IMR-90 (cell line): ENCODE results near the gene KRT36. TPM values are rescaled to one million over a fixed set of nuclear protein-coding genes. Genes with fewer than 3 reads are reported as not detected.

Experiments used
- ATAC-seq: fragments of 200-7000 bp; cut with Tn5 transposase; 2 replicates; pipeline ENCODE4 v1.9.1; 2020; ENCODE audit warnings: low read depth, mild to moderate bottlenecking, moderate library complexity
- BruUV-seq: library from RNA; stranded (reverse); fragments of 400-500 nt; replicated peaks from 2 replicates; lab custom pipeline; 2021; lab: Mats Ljungman, UMichigan
- CTCF ChIA-PET: fragments of 300-600 bp; formaldehyde crosslinking; extraction: SDS; loops from one replicate; lab custom pipeline; 2021; ENCODE audit warnings: antibody characterized with exemption; lab: Yijun Ruan, JAX
- POLR2A ChIA-PET: fragments of 300-600 bp; sonication (Branson Sonifier 250); formaldehyde crosslinking; loops from one replicate; lab custom pipeline; 2022; ENCODE audit warnings: antibody characterized with exemption; ENCODE audit not compliant: unreplicated experiment; lab: Charles Lee
- DNase-seq: peaks from one replicate; pipeline ENCODE4 v3.0.0; 2013
- H2AFZ ChIP-seq: replicated peaks from 2 replicates; pipeline ENCODE3; 2013; ENCODE audit warnings: low read length, mild to moderate bottlenecking; ENCODE audit not compliant: poor library complexity
- H2AK5ac ChIP-seq: 2 replicates; pipeline ENCODE4 v1.6.1; 2013; ENCODE audit warnings: low read depth, low read length, inconsistent platforms
- H2AK9ac ChIP-seq: replicated peaks from 2 replicates; pipeline ENCODE3; 2013; ENCODE audit warnings: mild to moderate bottlenecking, low read depth, low read length, moderate library complexity; ENCODE audit not compliant: poor library complexity
- H2BK120ac ChIP-seq: 2 replicates; pipeline ENCODE4 v1.6.1; 2013; ENCODE audit warnings: low read depth, low read length, inconsistent platforms
- H2BK15ac ChIP-seq: 3 replicates; pipeline ENCODE4 v1.6.1; 2013; ENCODE audit warnings: low read depth, low read length, inconsistent platforms
- H2BK20ac ChIP-seq: 2 replicates; pipeline ENCODE4 v1.6.1; 2013; ENCODE audit warnings: low read depth, mild to moderate bottlenecking, inconsistent platforms, low read length, moderate library complexity
- H2BK5ac ChIP-seq: 2 replicates; pipeline ENCODE4 v1.6.1; 2013; ENCODE audit warnings: mild to moderate bottlenecking, low read depth, low read length, inconsistent platforms; ENCODE audit not compliant: poor library complexity, severe bottlenecking
- H3K14ac ChIP-seq: replicated peaks from 2 replicates; pipeline ENCODE4 v1.6.1; 2013; ENCODE audit warnings: low read depth, low read length, inconsistent platforms
- H3K18ac ChIP-seq: 2 replicates; pipeline ENCODE4 v1.6.1; 2013; ENCODE audit warnings: low read depth, low read length, control low read depth
- H3K23ac ChIP-seq: 2 replicates; pipeline ENCODE4 v1.6.1; 2013; ENCODE audit warnings: low read depth, low read length, inconsistent platforms
- H3K27ac ChIP-seq: 2 replicates; pipeline ENCODE4 v1.5.1; 2013; ENCODE audit warnings: mild to moderate bottlenecking, control low read depth, low read length; ENCODE audit not compliant: insufficient read depth
- H3K27me3 ChIP-seq: 2 replicates; pipeline ENCODE4 v1.6.1; 2013; ENCODE audit warnings: low read length; ENCODE audit not compliant: control insufficient read depth, insufficient read depth
- H3K36me3 ChIP-seq: 2 replicates; pipeline ENCODE4 v1.6.1; 2013; ENCODE audit warnings: low read length, mixed read lengths; ENCODE audit not compliant: control insufficient read depth, insufficient read depth
- H3K4ac ChIP-seq: 2 replicates; pipeline ENCODE4 v1.6.1; 2013; ENCODE audit warnings: low read depth, low read length, inconsistent platforms
- H3K4me1 ChIP-seq: 2 replicates; pipeline ENCODE4 v1.6.1; 2013; ENCODE audit warnings: low read length, mixed read lengths; ENCODE audit not compliant: control insufficient read depth, insufficient read depth
- H3K4me2 ChIP-seq: 2 replicates; pipeline ENCODE4 v1.6.1; 2013; ENCODE audit warnings: low read depth, mild to moderate bottlenecking, control low read depth, low read length, moderate library complexity
- H3K4me3 ChIP-seq: 2 replicates; pipeline ENCODE4 v1.5.1; 2013; ENCODE audit warnings: low read depth, mild to moderate bottlenecking, control low read depth, low read length, moderate library complexity; ENCODE audit not compliant: insufficient read depth
- H3K56ac ChIP-seq: 2 replicates; pipeline ENCODE4 v1.6.1; 2013; ENCODE audit warnings: low read length, inconsistent platforms; ENCODE audit not compliant: insufficient read depth; ENCODE audit errors: extremely low read depth
- H3K79me1 ChIP-seq, 2 experiments: 2 replicates each; pipeline ENCODE4 v1.6.1; 2013; ENCODE audit warnings: low read length in 2 of 2, inconsistent platforms in 1 of 2, low read depth in 1 of 2
- H3K9ac ChIP-seq: 2 replicates; pipeline ENCODE4 v1.6.1; 2013; ENCODE audit warnings: low read depth, low read length, control low read depth
- H3K9me1 ChIP-seq: 2 replicates; pipeline ENCODE4 v1.6.1; 2013; ENCODE audit warnings: low read length, inconsistent platforms; ENCODE audit not compliant: insufficient read depth
- H3K9me3 ChIP-seq: 2 replicates; pipeline ENCODE4 v1.6.1; 2013; ENCODE audit warnings: low read length; ENCODE audit not compliant: control insufficient read depth, insufficient read depth
- H4K20me1 ChIP-seq: 2 replicates; pipeline ENCODE4 v1.6.1; 2013; ENCODE audit warnings: low read length, inconsistent platforms; ENCODE audit not compliant: insufficient read depth
- H4K5ac ChIP-seq: 2 replicates; pipeline ENCODE4 v1.6.1; 2013; ENCODE audit warnings: mild to moderate bottlenecking, low read depth, low read length, control low read depth
- H4K8ac ChIP-seq, 2 experiments: 2 replicates each; pipeline ENCODE4 v1.6.1; 2013; ENCODE audit warnings: low read depth in 2 of 2, low read length in 2 of 2, control low read depth in 1 of 2, inconsistent platforms in 1 of 2
- H4K91ac ChIP-seq: 2 replicates; pipeline ENCODE4 v1.6.1; 2013; ENCODE audit warnings: low read depth, low read length, inconsistent platforms; ENCODE audit not compliant: insufficient read depth
- BHLHE40 ChIP-seq: fragments of 150-350 bp; IDR thresholded peaks from 2 replicates; pipeline ENCODE4 v1.6.1; 2016; ENCODE audit warnings: mild to moderate bottlenecking, low read depth, low read length
- CEBPB ChIP-seq: IDR thresholded peaks from 2 replicates; pipeline ENCODE4 v1.6.1; 2012; ENCODE audit warnings: low read depth, low read length, improper control_type of control experiment
- CHD1 ChIP-seq: IDR thresholded peaks from 2 replicates; pipeline ENCODE4 v1.6.1; 2012; ENCODE audit warnings: low read depth, low read length, improper control_type of control experiment
- FOS ChIP-seq: fragments of 150-350 bp; IDR thresholded peaks from 2 replicates; pipeline ENCODE4 v1.6.1; 2016; ENCODE audit warnings: low read depth, low read length
- MAFK ChIP-seq: IDR thresholded peaks from 2 replicates; pipeline ENCODE4 v1.6.1; 2012; ENCODE audit warnings: low read depth, low read length, improper control_type of control experiment
- MAZ ChIP-seq: IDR thresholded peaks from 2 replicates; pipeline ENCODE4 v1.6.1; 2012; ENCODE audit warnings: low read depth, mild to moderate bottlenecking, low read length, improper control_type of control experiment, moderate library complexity, borderline replicate concordance
- MXI1 ChIP-seq: IDR thresholded peaks from 2 replicates; pipeline ENCODE4 v1.6.1; 2012; ENCODE audit warnings: low read depth, mild to moderate bottlenecking, low read length, moderate library complexity, borderline replicate concordance
- NFE2L2 ChIP-seq: fragments of 150-350 bp; IDR thresholded peaks from 2 replicates; pipeline ENCODE4 v1.6.1; 2016; ENCODE audit warnings: low read depth, mild to moderate bottlenecking, low read length
- POLR2A ChIP-seq: IDR thresholded peaks from 2 replicates; pipeline ENCODE4 v1.6.1; 2012; ENCODE audit warnings: mild to moderate bottlenecking, low read depth, low read length
- RAD21 ChIP-seq: IDR thresholded peaks from 2 replicates; pipeline ENCODE4 v1.6.1; 2012; ENCODE audit warnings: low read length, improper control_type of control experiment
- RCOR1 ChIP-seq: IDR thresholded peaks from 2 replicates; pipeline ENCODE4 v1.6.1; 2012; ENCODE audit warnings: mild to moderate bottlenecking, low read length, improper control_type of control experiment; ENCODE audit not compliant: insufficient replicate concordance
- RFX5 ChIP-seq: IDR thresholded peaks from 2 replicates; pipeline ENCODE4 v1.8.0; 2012; ENCODE audit warnings: low read depth, mild to moderate bottlenecking, low read length, moderate library complexity
- SMC3 ChIP-seq: fragments of 150-350 bp; IDR thresholded peaks from 2 replicates; pipeline ENCODE4 v1.6.1; 2016; ENCODE audit warnings: low read depth, mild to moderate bottlenecking, antibody characterized with exemption, low read length, moderate library complexity
- WGBS, 2 experiments: methylation state at CpG; one replicate each; pipeline versions ENCODE4 v1.1.5 to v1.1.7; 2013; ENCODE audit warnings: missing lambda C conversion rate in 2 of 2; ENCODE audit not compliant: insufficient read length in 1 of 2; ENCODE audit errors: extremely low coverage in 2 of 2; 5-methylcytosine and 5-hydroxymethylcytosine counted together
- dilution Hi-C: fragments of 300-500 bp; cut with HindIII; formaldehyde crosslinking; loops from one replicate; pipeline ENCODE4 v1.14.3; 2018; ENCODE audit warnings: low sequenced_read_pairs; ENCODE audit not compliant: unreplicated experiment
- in situ Hi-C: fragments of 300-500 bp; cut with MboI; formaldehyde crosslinking; loops from 3 replicates; pipeline ENCODE4 v1.14.3; 2019; ENCODE audit warnings: low sequenced_read_pairs, inconsistent platforms, mixed read lengths
- intact Hi-C: fragments of 100-400 bp; cut with micrococcal nuclease; formaldehyde crosslinking; loops from 2 replicates; pipeline ENCODE4 v1.10.0; 2022
- polyA plus RNA-seq, 3 experiments: library from polyadenylated mRNA; depleted of rRNA; stranded (reverse); fragments of >200 nt; gene quantifications; 2 replicates each; pipeline ENCODE4 v1.2.3, GENCODE V29; 2012; ENCODE audit warnings: low replicate concordance in 1 of 3
- total RNA-seq: library from RNA; depleted of rRNA; stranded (reverse); fragments of >200 nt; gene quantifications from 2 replicates; pipeline ENCODE4 v1.2.3, GENCODE V29; 2012
- TF ChIP-seq, protein P1 (sequence below): conservative IDR thresholded peaks from 2 replicates; pipeline ENCODE4 v1.5.1; 2012; ENCODE audit warnings: mild to moderate bottlenecking, low read depth, low read length, improper control_type of control experiment
- TF ChIP-seq, protein P2 (sequence below): fragments of 150-350 bp; IDR thresholded peaks from 2 replicates; pipeline ENCODE4 v1.6.1; 2017; ENCODE audit warnings: mild to moderate bottlenecking, antibody characterized with exemption, low read length, low read depth
- TF ChIP-seq, protein P3 (sequence below): fragments of 150-350 bp; IDR thresholded peaks from 2 replicates; pipeline ENCODE4 v1.6.1; 2016; ENCODE audit warnings: low read depth, mild to moderate bottlenecking, low read length, moderate library complexity, borderline replicate concordance

KRT36 gene
- total and polyA plus RNA-seq, 2 of the 4 experiments (the other 2 are of a cell fraction) = not detected

DNA sequence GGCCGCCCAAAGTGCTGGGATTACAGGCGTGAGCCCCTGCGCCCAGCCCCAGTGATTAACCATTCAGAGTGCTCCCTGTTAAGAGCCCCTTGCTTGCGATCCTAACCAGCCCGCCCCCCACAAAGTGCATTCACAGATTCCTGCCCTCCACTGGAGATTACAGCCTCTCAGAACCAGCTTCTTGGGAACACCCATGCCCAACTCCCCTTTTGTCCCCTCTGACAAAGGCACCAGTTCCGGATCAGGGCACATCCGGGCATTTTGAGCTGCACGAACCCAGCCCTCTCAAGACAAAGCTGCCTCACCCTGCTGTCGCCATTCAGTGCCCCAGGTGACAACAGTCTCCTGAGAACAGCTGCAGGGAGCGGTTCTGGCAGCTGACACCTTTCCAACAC, 39.2 kb upstream of the KRT36 start:
- H3K79me1 ChIP-seq = no peaks in the 10 kb centered on the region
- no peak overlapping the region for H3K27ac ChIP-seq
- no peak overlapping the region for H4K5ac ChIP-seq
- H3K4me3 ChIP-seq = no peak overlapping the region
- no peak overlapping the region for H2AFZ ChIP-seq
- no peak for DNase-seq
- peak overlapping the region; percentile 60; the same call in 1 of the 2 replicates for H3K4ac ChIP-seq
- WGBS, 2 experiments = 95% methylated on average over 6 of the region's 10 CpGs; no CpG with 5 or more reads in 1 of the 2 experiments
- dilution Hi-C loops (no loop called here), intact Hi-C loops (no loop called here), in situ Hi-C loops (no loop called here)
- no peak overlapping the region for H3K56ac ChIP-seq
- H2BK5ac ChIP-seq = no peak overlapping the region
- H4K8ac ChIP-seq = 0 out of 4 replicates have a peak overlapping the region, but pooled peaks of 1 of the 2 experiments have one; percentile 19
- H4K91ac ChIP-seq = peak overlapping the region; percentile 39; the same call in 1 of the 2 replicates
- CTCF ChIA-PET = interaction anchor here (1.6 kb wide), 1 partner anchor 20 kb away, joined by 5 read pairs; no protein-coding TSS in a partner anchor
- TF ChIP-seq POLR2A (no peak), FOS (no peak), MAZ (no peak), CEBPB (no peak), RFX5 (no peak), MAFK (no peak), SMC3 (no peak), CHD1 (no peak), NFE2L2 (no peak), RCOR1 (no peak), MXI1 (no peak), RAD21 (no peak), BHLHE40 (no peak)
- TF ChIP-seq, protein P1, sequence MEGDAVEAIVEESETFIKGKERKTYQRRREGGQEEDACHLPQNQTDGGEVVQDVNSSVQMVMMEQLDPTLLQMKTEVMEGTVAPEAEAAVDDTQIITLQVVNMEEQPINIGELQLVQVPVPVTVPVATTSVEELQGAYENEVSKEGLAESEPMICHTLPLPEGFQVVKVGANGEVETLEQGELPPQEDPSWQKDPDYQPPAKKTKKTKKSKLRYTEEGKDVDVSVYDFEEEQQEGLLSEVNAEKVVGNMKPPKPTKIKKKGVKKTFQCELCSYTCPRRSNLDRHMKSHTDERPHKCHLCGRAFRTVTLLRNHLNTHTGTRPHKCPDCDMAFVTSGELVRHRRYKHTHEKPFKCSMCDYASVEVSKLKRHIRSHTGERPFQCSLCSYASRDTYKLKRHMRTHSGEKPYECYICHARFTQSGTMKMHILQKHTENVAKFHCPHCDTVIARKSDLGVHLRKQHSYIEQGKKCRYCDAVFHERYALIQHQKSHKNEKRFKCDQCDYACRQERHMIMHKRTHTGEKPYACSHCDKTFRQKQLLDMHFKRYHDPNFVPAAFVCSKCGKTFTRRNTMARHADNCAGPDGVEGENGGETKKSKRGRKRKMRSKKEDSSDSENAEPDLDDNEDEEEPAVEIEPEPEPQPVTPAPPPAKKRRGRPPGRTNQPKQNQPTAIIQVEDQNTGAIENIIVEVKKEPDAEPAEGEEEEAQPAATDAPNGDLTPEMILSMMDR = no peak
- TF ChIP-seq, protein P2, sequence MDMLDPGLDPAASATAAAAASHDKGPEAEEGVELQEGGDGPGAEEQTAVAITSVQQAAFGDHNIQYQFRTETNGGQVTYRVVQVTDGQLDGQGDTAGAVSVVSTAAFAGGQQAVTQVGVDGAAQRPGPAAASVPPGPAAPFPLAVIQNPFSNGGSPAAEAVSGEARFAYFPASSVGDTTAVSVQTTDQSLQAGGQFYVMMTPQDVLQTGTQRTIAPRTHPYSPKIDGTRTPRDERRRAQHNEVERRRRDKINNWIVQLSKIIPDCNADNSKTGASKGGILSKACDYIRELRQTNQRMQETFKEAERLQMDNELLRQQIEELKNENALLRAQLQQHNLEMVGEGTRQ = no peak
- TF ChIP-seq, protein P3, sequence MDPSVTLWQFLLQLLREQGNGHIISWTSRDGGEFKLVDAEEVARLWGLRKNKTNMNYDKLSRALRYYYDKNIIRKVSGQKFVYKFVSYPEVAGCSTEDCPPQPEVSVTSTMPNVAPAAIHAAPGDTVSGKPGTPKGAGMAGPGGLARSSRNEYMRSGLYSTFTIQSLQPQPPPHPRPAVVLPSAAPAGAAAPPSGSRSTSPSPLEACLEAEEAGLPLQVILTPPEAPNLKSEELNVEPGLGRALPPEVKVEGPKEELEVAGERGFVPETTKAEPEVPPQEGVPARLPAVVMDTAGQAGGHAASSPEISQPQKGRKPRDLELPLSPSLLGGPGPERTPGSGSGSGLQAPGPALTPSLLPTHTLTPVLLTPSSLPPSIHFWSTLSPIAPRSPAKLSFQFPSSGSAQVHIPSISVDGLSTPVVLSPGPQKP = no peak
- peak overlapping the region; percentile 75 for H2AK5ac ChIP-seq
- no peaks in the 10 kb centered on the region for H3K36me3 ChIP-seq
- peak overlapping the region; percentile 86 for H2AK9ac ChIP-seq
- peaks cover 2% of the 10 kb centered on the region; the same call in 1 of the 2 replicates for H3K27me3 ChIP-seq
- peak overlapping the region; percentile 33; the same call in 1 of the 2 replicates for H3K14ac ChIP-seq
- no peak overlapping the region for H3K9ac ChIP-seq
- H3K9me3 ChIP-seq = no peaks in the 10 kb centered on the region
- no TSS peak for BruUV-seq
- H2BK20ac ChIP-seq = peak overlapping the region; percentile 62
- ATAC-seq = no peak
- H2BK120ac ChIP-seq = peak overlapping the region; percentile 67; the same call in 1 of the 2 replicates
- POLR2A ChIA-PET = no interaction called here
- no peaks in the 10 kb centered on the region for H4K20me1 ChIP-seq
- peaks cover 17% of the 10 kb centered on the region for H3K9me1 ChIP-seq
- peak overlapping the region; percentile 54; the same call in 1 of the 3 replicates for H2BK15ac ChIP-seq
- H3K18ac ChIP-seq = no peak overlapping the region
- peaks cover 11% of the 10 kb centered on the region for H3K4me1 ChIP-seq
- H3K4me2 ChIP-seq = no peak overlapping the region
- H3K23ac ChIP-seq = no peak overlapping the region
